ENCODE data around the gene KLHDC7A.

KLHDC7A gene

DNA sequence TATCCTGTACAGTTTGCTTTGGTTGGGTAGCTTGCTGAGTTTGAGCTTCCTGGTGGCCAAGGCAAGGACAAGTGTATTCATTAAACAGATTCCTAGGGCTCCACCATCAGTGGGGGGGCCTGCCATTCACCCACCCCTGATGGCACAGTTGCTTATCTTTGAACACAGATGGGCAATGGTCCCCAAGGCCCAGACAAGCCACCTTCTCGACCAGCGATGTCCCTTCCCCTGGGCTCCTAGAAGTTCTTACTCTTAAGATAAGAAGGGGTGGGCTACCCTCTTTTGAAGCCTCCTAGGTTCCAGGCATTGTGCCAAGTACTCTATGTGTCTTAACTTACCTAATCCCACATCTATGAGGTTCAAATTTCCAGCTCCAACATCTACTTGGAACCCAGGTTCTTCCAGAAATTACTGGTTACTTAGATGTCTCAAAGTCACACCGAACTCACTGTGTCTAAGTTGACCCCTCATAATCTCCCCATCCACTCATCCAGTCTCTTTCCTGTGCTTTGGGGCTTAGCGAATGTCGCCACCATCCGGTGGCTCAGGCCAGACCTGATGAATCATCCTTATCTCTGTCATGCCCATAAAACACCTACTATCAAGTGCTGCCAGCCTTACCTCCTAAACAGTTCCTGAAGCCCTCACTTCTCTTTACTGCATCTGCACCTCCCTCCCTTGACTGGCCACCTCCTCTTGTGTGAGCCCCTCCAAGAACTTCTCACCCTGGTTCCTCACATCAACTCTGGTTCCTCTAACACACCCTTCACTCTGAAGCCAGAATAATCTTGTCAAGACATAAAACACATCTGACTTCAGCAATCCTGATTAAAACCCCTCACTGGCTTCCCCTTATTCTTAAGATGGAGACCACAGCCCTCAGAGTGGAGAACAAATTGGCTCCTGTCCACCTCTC, 50.1 kb downstream of the KLHDC7A start:
- no peak overlapping the region for H3K4me3 ChIP-seq (replicated peaks; ENCODE audit: low read depth, low read length)
- no peak for DNase-seq (ENCODE audit: extremely low read depth, low read depth)
- TF ChIP-seq, protein P1, sequence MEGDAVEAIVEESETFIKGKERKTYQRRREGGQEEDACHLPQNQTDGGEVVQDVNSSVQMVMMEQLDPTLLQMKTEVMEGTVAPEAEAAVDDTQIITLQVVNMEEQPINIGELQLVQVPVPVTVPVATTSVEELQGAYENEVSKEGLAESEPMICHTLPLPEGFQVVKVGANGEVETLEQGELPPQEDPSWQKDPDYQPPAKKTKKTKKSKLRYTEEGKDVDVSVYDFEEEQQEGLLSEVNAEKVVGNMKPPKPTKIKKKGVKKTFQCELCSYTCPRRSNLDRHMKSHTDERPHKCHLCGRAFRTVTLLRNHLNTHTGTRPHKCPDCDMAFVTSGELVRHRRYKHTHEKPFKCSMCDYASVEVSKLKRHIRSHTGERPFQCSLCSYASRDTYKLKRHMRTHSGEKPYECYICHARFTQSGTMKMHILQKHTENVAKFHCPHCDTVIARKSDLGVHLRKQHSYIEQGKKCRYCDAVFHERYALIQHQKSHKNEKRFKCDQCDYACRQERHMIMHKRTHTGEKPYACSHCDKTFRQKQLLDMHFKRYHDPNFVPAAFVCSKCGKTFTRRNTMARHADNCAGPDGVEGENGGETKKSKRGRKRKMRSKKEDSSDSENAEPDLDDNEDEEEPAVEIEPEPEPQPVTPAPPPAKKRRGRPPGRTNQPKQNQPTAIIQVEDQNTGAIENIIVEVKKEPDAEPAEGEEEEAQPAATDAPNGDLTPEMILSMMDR (IDR thresholded peaks at IDR 0.05; ENCODE audit: low read depth, low read length, missing control alignments) = no peak

DNA sequence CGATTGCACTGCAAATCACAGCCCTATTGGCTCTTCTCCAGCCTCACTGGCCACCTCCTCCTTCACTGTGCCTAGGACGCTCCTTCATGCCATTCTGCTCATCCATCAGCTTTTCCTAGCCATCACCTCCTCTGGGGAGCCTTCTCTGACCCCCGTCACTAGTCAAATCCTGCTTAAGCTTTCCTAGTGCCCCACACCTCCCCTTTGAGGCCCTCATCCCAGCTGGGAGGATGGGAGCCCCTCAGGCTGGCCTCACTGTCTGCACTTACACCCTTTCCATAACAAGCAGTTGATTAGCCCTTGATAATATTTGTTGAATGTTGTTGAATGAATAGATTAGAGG, 50.7 kb downstream of the KLHDC7A start:
- TF ChIP-seq, protein P1 (IDR thresholded peaks at IDR 0.05; ENCODE audit: low read depth, low read length, missing control alignments) = no peak
- DNase-seq (ENCODE audit: extremely low read depth, low read depth) = no peak

DNA sequence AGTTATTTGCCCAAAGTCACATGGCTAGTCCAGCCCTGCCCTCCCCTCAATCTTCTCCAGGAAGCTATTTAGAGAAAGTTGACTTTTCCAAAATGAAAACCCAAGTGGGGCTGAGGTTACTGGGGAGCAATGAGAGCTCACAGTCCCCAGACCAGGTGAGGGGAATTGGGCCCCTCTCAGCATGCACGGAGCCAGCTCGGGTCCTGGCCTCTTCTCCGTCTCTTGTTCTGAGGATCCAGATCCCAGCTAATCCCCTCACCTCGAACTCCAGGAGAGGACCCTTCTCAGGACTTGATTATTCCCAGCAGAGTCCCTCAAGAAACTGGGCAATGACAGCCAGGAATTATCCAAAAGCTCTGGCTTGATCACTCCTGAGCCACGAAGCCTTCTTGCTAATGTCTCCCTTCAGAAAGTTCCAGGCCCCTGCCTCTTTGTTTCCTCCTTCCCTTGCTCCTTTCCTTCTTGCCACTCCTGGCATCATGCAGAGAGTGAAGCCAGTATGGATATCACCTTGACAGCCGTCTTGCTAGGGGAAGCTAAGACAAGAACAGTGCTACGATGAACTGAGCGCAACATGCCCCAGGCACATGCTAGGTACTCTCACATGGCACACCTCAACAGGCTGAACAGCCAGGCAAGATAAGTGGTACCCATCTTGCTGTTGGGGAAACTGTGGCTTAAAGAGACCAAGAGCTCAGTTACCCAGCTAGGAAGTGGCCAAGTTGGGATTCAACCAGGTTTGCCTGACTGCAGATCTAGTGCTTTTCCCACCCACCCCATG, 51.9 kb downstream of the KLHDC7A start:
- no peak overlapping the region for H3K4me3 ChIP-seq (replicated peaks; ENCODE audit: low read depth, low read length)
- TF ChIP-seq, protein P1 (IDR thresholded peaks at IDR 0.05; ENCODE audit: low read depth, low read length, missing control alignments) = no peak
- no peak for DNase-seq (ENCODE audit: extremely low read depth, low read depth)

More for the DNA sequence above, 50.7 kb downstream of the KLHDC7A start:
- H3K4me3 ChIP-seq (replicated peaks; ENCODE audit: low read depth, low read length) = no peak overlapping the region

DNA sequence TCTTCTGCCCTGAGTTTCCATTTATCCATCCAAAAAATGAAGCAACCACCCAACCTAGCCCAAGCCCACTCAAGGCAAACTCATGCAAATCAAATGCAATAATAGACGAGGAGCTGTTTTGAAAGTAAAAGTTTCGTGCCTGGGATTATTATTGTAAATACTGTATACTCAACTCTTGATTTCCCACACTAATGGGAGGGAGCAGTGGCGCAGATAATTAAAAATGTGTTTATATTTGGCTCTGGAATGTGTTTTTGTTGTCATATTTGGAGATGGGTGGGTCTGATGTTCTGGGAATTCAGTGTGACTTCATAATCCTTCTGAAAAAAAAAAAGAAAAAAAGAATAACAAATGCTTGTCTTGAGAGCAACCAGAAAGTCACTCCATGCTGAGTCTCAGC, 52.5 kb downstream of the KLHDC7A start:
- H3K4me3 ChIP-seq (replicated peaks; ENCODE audit: low read depth, low read length) = no peak overlapping the region
- TF ChIP-seq, protein P1 (IDR thresholded peaks at IDR 0.05; ENCODE audit: low read depth, low read length, missing control alignments) = no peak
- DNase-seq (ENCODE audit: extremely low read depth, low read depth) = no peak

DNA sequence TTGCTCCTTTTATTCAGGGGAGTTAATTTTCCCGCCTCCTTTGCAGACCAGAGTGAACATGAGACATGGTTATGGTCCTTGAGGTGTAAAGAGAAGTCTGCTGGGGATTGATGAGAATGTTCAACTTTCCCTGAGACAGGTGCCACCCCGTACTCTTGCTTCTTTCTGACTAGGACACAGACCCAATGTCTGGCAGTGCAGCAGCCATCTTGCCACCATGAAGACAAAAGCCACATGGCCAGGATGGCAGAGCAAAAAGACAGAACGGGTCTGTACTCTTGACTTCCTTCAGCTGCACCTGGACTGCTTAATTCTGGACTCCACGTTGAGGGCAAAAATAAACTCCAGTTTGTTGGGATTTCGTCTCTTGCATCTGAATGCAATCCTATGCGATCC, 54.1 kb downstream of the KLHDC7A start:
- TF ChIP-seq, protein P1 (IDR thresholded peaks at IDR 0.05; ENCODE audit: low read depth, low read length, missing control alignments) = no peak
- H3K4me3 ChIP-seq (replicated peaks; ENCODE audit: low read depth, low read length) = no peak overlapping the region
- DNase-seq (ENCODE audit: extremely low read depth, low read depth) = no peak

All from HFF-Myc (cell line).